GM12878 (cell line): ENCODE measurements around the gene HSF4. TPM values are rescaled to one million over a fixed set of nuclear protein-coding genes. Genes with fewer than 3 reads are reported as not detected.

Source experiments
- ATAC-seq: fragments of 200-7000 bp; cut with Tn5 transposase; 3 replicates; pipeline ENCODE4 v1.9.1; 2020; ENCODE audit warnings: mild to moderate bottlenecking, moderate library complexity
- BruUV-seq: library from RNA; stranded (reverse); fragments of 400-500 nt; replicated peaks from 2 replicates; lab custom pipeline; 2021; lab: Mats Ljungman, UMichigan
- CTCF ChIA-PET: fragments of 300-600 bp; sonication (Branson Sonifier 250); formaldehyde crosslinking; extraction: SDS; loops from one replicate; lab custom pipeline; 2021; ENCODE audit warnings: inconsistent platforms; lab: Yijun Ruan, JAX
- POLR2A ChIA-PET: fragments of 350-600 bp; formaldehyde crosslinking; extraction: SDS; loops from one replicate; lab custom pipeline; 2021; ENCODE audit warnings: inconsistent platforms; lab: Charles Lee
- RAD21 ChIA-PET: fragments of 300-600 bp; sonication (Branson Sonifier 250); formaldehyde crosslinking; loops from one replicate; lab custom pipeline; 2023; ENCODE audit warnings: antibody characterized with exemption; ENCODE audit not compliant: unreplicated experiment; lab: Charles Lee
- SMC1A ChIA-PET: fragments of 300-600 bp; sonication (Branson Sonifier 250); formaldehyde crosslinking; loops from one replicate; lab custom pipeline; 2023; ENCODE audit not compliant: unreplicated experiment, uncharacterized antibody; lab: Charles Lee
- DNase-seq: peaks from one replicate; pipeline ENCODE4 v3.0.0-alpha.2; 2011; ENCODE audit warnings: low read depth, low spot score
- FAIRE-seq: peaks from 3 replicates; lab custom pipeline; 2011; peaks lifted over from hg19 to GRCh38; lab: Jason Lieb, UNC
- H2AFZ ChIP-seq: 2 replicates; pipeline ENCODE4 v1.6.0; 2011; ENCODE audit warnings: low read depth, low read length, control low read depth; ENCODE audit not compliant: control insufficient read depth
- H3K27ac ChIP-seq: 2 replicates; pipeline ENCODE4 v1.5.1; 2011; ENCODE audit warnings: control low read depth; ENCODE audit not compliant: control insufficient read depth, insufficient read depth
- H3K27me3 ChIP-seq, 2 experiments: replicated peaks in 1 of 2; 2 replicates each; pipeline versions ENCODE4 v1.6.0 to v1.6.1; 2011; ENCODE audit warnings: low read length in 1 of 2; ENCODE audit not compliant: control insufficient read depth in 2 of 2, insufficient read depth in 2 of 2
- H3K36me3 ChIP-seq, 2 experiments: 2 replicates each; pipeline ENCODE4 v1.5.1; 2011; ENCODE audit warnings: low read length in 1 of 2; ENCODE audit not compliant: control insufficient read depth in 2 of 2, insufficient read depth in 2 of 2
- H3K4me1 ChIP-seq: 2 replicates; pipeline ENCODE4 v1.6.1; 2011; ENCODE audit warnings: mild to moderate bottlenecking, low read length, moderate library complexity, mixed read lengths; ENCODE audit not compliant: control insufficient read depth, insufficient read depth
- H3K4me2 ChIP-seq: 2 replicates; pipeline ENCODE4 v1.6.0; 2011; ENCODE audit warnings: control low read depth; ENCODE audit not compliant: control insufficient read depth, insufficient read depth
- H3K4me3 ChIP-seq: fragments of 200-600 bp; sonication (generic); 2 replicates; pipeline ENCODE4 v1.5.1; 2016
- H3K79me2 ChIP-seq: 2 replicates; pipeline ENCODE4 v1.6.0; 2011; ENCODE audit warnings: low read length; ENCODE audit not compliant: control insufficient read depth, insufficient read depth
- H3K9ac ChIP-seq: 2 replicates; pipeline ENCODE4 v1.8.0; 2011; ENCODE audit warnings: low read length, control low read depth, mixed read lengths; ENCODE audit not compliant: control insufficient read depth, insufficient read depth
- H3K9me3 ChIP-seq: replicated peaks from 3 replicates; pipeline ENCODE4 v1.5.1; 2011; ENCODE audit warnings: mild to moderate bottlenecking, low read length; ENCODE audit not compliant: control insufficient read depth, insufficient read depth
- H4K20me1 ChIP-seq: 2 replicates; pipeline ENCODE4 v1.6.0; 2011; ENCODE audit not compliant: control insufficient read depth, insufficient read depth
- CBFB ChIP-seq: IDR thresholded peaks from 2 replicates; pipeline ENCODE4 v1.6.1; 2016; ENCODE audit warnings: antibody characterized with exemption, low read depth
- CHD4 ChIP-seq: fragments of 200-600 bp; sonication (generic); IDR thresholded peaks from 2 replicates; pipeline ENCODE4 v1.6.1; 2016; ENCODE audit warnings: mild to moderate bottlenecking
- GABPA ChIP-seq: IDR thresholded peaks from 2 replicates; pipeline ENCODE4 v1.6.1; 2014; ENCODE audit warnings: antibody characterized with exemption, low read depth, mild to moderate bottlenecking, inconsistent platforms
- KLF5 ChIP-seq: fragments of 450-650 bp; IDR thresholded peaks from 2 replicates; pipeline ENCODE4 v1.6.1; 2014; ENCODE audit warnings: mild to moderate bottlenecking; ENCODE audit not compliant: partially characterized antibody
- NFXL1 ChIP-seq: fragments of 450-650 bp; IDR thresholded peaks from 2 replicates; pipeline ENCODE4 v1.6.1; 2017; ENCODE audit warnings: antibody characterized with exemption, mild to moderate bottlenecking, borderline replicate concordance
- NR2F1 ChIP-seq: fragments of 450-650 bp; conservative IDR thresholded peaks from 2 replicates; pipeline ENCODE4 v1.6.1; 2017; ENCODE audit warnings: mild to moderate bottlenecking
- PAX8 ChIP-seq: fragments of 450-650 bp; IDR thresholded peaks from 2 replicates; pipeline ENCODE4 v1.6.1; 2017; ENCODE audit warnings: mild to moderate bottlenecking, moderate library complexity
- STAT1 ChIP-seq: fragments of 450-650 bp; conservative IDR thresholded peaks from 2 replicates; pipeline ENCODE4 v1.6.1; 2014; ENCODE audit warnings: antibody characterized with exemption, mild to moderate bottlenecking
- USF1 ChIP-seq: IDR thresholded peaks from 2 replicates; pipeline ENCODE4 v1.6.1; 2011; ENCODE audit warnings: borderline replicate concordance, low read depth, mild to moderate bottlenecking, moderate library complexity, mixed read lengths, low read length; ENCODE audit not compliant: insufficient read depth; ENCODE audit errors: extremely low read length
- ZNF207 ChIP-seq: fragments of 450-650 bp; IDR thresholded peaks from 2 replicates; pipeline ENCODE4 v1.6.1; 2014; ENCODE audit warnings: antibody characterized with exemption, mild to moderate bottlenecking, borderline replicate concordance
- WGBS: methylation state at CpG from one replicate; pipeline ENCODE4 v1.1.6; 2016; ENCODE audit warnings: low lambda C conversion rate; ENCODE audit not compliant: insufficient replicate concordance, insufficient coverage; ENCODE audit errors: missing lambda C conversion rate; 5-methylcytosine and 5-hydroxymethylcytosine counted together
- in situ Hi-C: fragments of 300-500 bp; cut with MboI; formaldehyde crosslinking; loops from 9 replicates; pipeline ENCODE4 v1.14.3; 2018; ENCODE audit warnings: mixed read lengths
- intact Hi-C: fragments of 100-400 bp; cut with micrococcal nuclease; formaldehyde crosslinking; loops from one replicate; pipeline ENCODE4 v1.14.2; 2022; ENCODE audit not compliant: unreplicated experiment
- polyA plus RNA-seq, 11 experiments: library from polyadenylated mRNA; depleted of rRNA in 4 of 11; unstranded in 6 of 11; stranded (reverse) in 5 of 11; fragments of >200 nt; fragmentation: Nextera tagmentation in 4 of 11; fragmentation: Illumina TruSeq in 1 of 11; extraction: Ambion mirVana in 4 of 11; extraction: Trizol in 1 of 11; gene quantifications; 1 replicate in 1 of 11; 2 replicates in 10 of 11; pipeline versions ENCODE4 v1.2.1 to v1.2.3, GENCODE V29; 2011 to 2016; ENCODE audit warnings: inconsistent platforms in 2 of 11, missing spikeins in 2 of 11, low read depth in 1 of 11
- total RNA-seq, 4 experiments: library from RNA; depleted of rRNA in 3 of 4; stranded (reverse); fragments of >200 nt in 3 of 4; fragmentation: Illumina TruSeq in 1 of 4; extraction: Trizol in 1 of 4; gene quantifications; 2 replicates each; pipeline versions ENCODE4 v1.2.1 to v1.2.3, GENCODE V29; 2013 to 2021
- TF ChIP-seq, protein P1 (sequence below): IDR thresholded peaks from 2 replicates; pipeline ENCODE4 v1.6.1; 2012; ENCODE audit warnings: mild to moderate bottlenecking, low read depth, low read length
- TF ChIP-seq, protein P2 (sequence below): IDR thresholded peaks from 2 replicates; pipeline ENCODE4 v1.6.1; 2012; ENCODE audit warnings: low read depth, low read length, improper control_type of control experiment

The HSF4 gene
- total and polyA plus RNA-seq, 10 of the 15 experiments (the other 5 are each of a cell fraction or from before 2014, with no cell fraction given): 0.31 to 9.9 (median 2.6) TPM; not detected in 1

DNA sequence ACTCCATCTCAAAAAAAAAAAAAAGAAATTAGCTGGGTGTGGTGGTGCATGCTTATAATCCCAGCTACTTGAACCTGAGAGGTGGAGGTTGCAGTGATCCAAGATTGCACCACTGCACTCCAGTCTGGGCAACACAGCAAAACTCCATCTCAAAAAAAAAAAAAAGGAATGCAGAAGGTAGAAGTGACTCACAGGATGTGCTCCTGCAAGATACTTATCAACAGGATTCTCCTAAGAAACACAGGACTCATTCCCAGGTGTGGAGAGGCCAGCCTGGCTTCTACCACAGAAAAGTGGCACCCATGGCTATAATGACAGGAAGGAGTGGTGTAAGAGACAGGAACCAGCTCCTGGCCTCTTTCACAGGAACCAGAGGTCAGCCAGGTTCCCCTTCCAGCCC lies 48.2 kb downstream of the HSF4 start:
- intact Hi-C loops (no loop called here), in situ Hi-C loops (no loop called here)
- Histone ChIP-seq H4K20me1 (no peaks in the 10 kb centered on the region), H2AFZ (no peak overlapping the region), H3K4me1 (no peaks in the 10 kb centered on the region), H3K4me3 (no peak overlapping the region), H3K4me2 (no peak overlapping the region), H3K27me3 (no peaks in the 10 kb centered on the region), H3K27ac (no peak overlapping the region), H3K79me2 (no peaks in the 10 kb centered on the region), H3K9me3 (no peaks in the 10 kb centered on the region), H3K9ac (no peak overlapping the region), H3K36me3 (no peaks in the 10 kb centered on the region)
- POLR2A ChIA-PET: no interaction called here
- ATAC-seq: no peak
- TF ChIP-seq NR2F1: no peak
- no TSS peak for BruUV-seq
- CTCF ChIA-PET: no interaction called here
- SMC1A ChIA-PET: interaction anchor here (1.0 kb wide), 1 partner anchor 253 kb away, joined by 3 read pairs; no protein-coding TSS in a partner anchor
- FAIRE-seq: no peak
- DNase-seq: no peak
- RAD21 ChIA-PET: no interaction called here

DNA sequence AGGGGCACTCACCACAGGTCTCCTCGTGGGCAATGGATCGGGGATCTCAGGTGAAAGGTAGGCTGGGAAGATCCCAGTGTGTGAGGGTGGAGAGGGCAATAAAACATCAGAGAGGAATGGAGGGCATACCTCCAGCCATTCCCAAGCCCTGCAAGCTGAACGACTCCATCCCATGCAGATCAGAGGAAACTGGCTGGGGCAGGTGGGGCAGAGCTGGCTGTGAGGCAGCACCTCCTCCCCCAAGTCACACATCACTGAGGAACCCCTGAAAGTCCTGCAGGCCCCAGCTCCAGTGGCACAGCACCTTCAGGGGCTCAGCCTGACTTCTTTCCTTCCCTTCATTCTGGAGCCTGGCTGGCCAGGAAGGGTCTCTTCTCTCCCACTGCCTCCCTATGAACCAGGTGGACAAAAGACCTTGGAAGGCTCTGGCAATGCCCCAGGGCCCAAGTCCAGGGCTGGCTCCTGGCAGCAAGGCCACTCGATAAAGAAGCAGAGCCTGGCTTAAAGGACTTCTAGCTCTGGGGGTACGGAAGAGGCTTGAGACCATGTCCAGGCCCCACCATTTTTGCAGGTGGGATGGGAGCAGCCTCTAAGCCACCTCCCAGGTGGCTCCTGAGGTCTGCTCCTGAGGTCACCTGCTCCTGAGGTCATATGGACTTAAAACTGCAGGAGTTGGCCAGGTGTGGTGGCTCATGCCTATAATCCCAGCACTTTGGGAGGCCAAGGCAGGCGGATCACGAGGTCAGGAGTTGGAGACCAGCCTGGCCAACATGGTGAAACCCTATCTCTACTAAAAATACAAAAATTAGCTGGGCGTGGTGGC lies 48.9 kb downstream of the HSF4 start:
- Histone ChIP-seq H3K9ac (no peak overlapping the region), H3K27me3 (no peaks in the 10 kb centered on the region), H2AFZ (no peak overlapping the region), H3K79me2 (no peaks in the 10 kb centered on the region), H3K9me3 (no peaks in the 10 kb centered on the region), H3K4me1 (no peaks in the 10 kb centered on the region), H3K27ac (no peak overlapping the region), H3K4me2 (no peak overlapping the region), H3K4me3 (no peak overlapping the region), H3K36me3 (no peaks in the 10 kb centered on the region), H4K20me1 (no peaks in the 10 kb centered on the region)
- RAD21 ChIA-PET: no interaction called here
- intact Hi-C loops: no loop called here
- no TSS peak for BruUV-seq
- DNase-seq (no peak), ATAC-seq (no peak), FAIRE-seq (no peak)
- TF ChIP-seq, protein P1, sequence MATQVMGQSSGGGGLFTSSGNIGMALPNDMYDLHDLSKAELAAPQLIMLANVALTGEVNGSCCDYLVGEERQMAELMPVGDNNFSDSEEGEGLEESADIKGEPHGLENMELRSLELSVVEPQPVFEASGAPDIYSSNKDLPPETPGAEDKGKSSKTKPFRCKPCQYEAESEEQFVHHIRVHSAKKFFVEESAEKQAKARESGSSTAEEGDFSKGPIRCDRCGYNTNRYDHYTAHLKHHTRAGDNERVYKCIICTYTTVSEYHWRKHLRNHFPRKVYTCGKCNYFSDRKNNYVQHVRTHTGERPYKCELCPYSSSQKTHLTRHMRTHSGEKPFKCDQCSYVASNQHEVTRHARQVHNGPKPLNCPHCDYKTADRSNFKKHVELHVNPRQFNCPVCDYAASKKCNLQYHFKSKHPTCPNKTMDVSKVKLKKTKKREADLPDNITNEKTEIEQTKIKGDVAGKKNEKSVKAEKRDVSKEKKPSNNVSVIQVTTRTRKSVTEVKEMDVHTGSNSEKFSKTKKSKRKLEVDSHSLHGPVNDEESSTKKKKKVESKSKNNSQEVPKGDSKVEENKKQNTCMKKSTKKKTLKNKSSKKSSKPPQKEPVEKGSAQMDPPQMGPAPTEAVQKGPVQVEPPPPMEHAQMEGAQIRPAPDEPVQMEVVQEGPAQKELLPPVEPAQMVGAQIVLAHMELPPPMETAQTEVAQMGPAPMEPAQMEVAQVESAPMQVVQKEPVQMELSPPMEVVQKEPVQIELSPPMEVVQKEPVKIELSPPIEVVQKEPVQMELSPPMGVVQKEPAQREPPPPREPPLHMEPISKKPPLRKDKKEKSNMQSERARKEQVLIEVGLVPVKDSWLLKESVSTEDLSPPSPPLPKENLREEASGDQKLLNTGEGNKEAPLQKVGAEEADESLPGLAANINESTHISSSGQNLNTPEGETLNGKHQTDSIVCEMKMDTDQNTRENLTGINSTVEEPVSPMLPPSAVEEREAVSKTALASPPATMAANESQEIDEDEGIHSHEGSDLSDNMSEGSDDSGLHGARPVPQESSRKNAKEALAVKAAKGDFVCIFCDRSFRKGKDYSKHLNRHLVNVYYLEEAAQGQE: no peak
- TF ChIP-seq CBFB (no peak), NFXL1 (no peak), GABPA (no peak), PAX8 (no peak), KLF5 (no peak), STAT1 (no peak), CHD4 (no peak), ZNF207 (no peak), USF1 (no peak)
- TF ChIP-seq, protein P2, sequence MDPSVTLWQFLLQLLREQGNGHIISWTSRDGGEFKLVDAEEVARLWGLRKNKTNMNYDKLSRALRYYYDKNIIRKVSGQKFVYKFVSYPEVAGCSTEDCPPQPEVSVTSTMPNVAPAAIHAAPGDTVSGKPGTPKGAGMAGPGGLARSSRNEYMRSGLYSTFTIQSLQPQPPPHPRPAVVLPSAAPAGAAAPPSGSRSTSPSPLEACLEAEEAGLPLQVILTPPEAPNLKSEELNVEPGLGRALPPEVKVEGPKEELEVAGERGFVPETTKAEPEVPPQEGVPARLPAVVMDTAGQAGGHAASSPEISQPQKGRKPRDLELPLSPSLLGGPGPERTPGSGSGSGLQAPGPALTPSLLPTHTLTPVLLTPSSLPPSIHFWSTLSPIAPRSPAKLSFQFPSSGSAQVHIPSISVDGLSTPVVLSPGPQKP: no peak
- POLR2A ChIA-PET: no interaction called here
- in situ Hi-C loops: no loop called here
- SMC1A ChIA-PET: interaction anchor here (1.3 kb wide), 1 partner anchor 16 kb away, joined by 3 read pairs; no protein-coding TSS in a partner anchor
- CTCF ChIA-PET: no interaction called here
- 23% methylated on average over 8 of the region's 8 CpGs for WGBS
